Dedifferentiated amniotic fluid mesenchymal stem cell (primary cell): ENCODE results near the gene ZDHHC3.
"Not testable (repeated sequence)": the region's sequence is repeated elsewhere in the genome, so short reads cannot be mapped to it uniquely, and the experiment has no call there.

Experiments
- DNase-seq: peaks from one replicate; pipeline ENCODE4 v3.0.0-alpha.2; 2016; ENCODE audit errors: extremely low spot score

The ZDHHC3 gene

GRCh38 chr3:44996556-44996969, 20.6 kb upstream of the ZDHHC3 start:
- DNase-seq, result no peak

GRCh38 chr3:44995142-44995770, 19.3 kb upstream of the ZDHHC3 start:
- DNase-seq, result peak; percentile 51

- peak; percentile 44 for DNase-seq
These were observed 17.7 kb upstream of the ZDHHC3 start for GRCh38 chr3:44993471-44994205.

- DNase-seq, result no peak
These were observed 16.8 kb upstream of the ZDHHC3 start for GRCh38 chr3:44992555-44993470.

- DNase-seq, result no peak
These were observed 15.4 kb upstream of the ZDHHC3 start for GRCh38 chr3:44991326-44991725.

GRCh38 chr3:44989636-44990373, 13.8 kb upstream of the ZDHHC3 start:
- no peak for DNase-seq

GRCh38 chr3:44989141-44989540, 13.2 kb upstream of the ZDHHC3 start:
- DNase-seq, result no peak

- no peak for DNase-seq
These were observed 12.1 kb upstream of the ZDHHC3 start for GRCh38 chr3:44988073-44988472.

- no peak for DNase-seq
These were observed 11.4 kb upstream of the ZDHHC3 start for GRCh38 chr3:44987332-44987731.

GRCh38 chr3:44986330-44986729, 10.4 kb upstream of the ZDHHC3 start:
- DNase-seq, result not testable (repeated sequence)

GRCh38 chr3:44984335-44984734, 8.4 kb upstream of the ZDHHC3 start:
- DNase-seq, result no peak

- no peak for DNase-seq
These were observed 7.5 kb upstream of the ZDHHC3 start for GRCh38 chr3:44983484-44983941.

- DNase-seq, result no peak
These were observed 6.8 kb upstream of the ZDHHC3 start for GRCh38 chr3:44982817-44983216.

- no peak for DNase-seq
These were observed 5.8 kb upstream of the ZDHHC3 start for GRCh38 chr3:44981751-44982150.

GRCh38 chr3:44981220-44981619, 5.2 kb upstream of the ZDHHC3 start:
- DNase-seq, result no peak

GRCh38 chr3:44974416-44974815, 1.6 kb downstream of the ZDHHC3 start:
- no peak for DNase-seq

- DNase-seq, result no peak
These were observed 5.0 kb downstream of the ZDHHC3 start for GRCh38 chr3:44970926-44971490.

GRCh38 chr3:44969828-44970179, 6.2 kb downstream of the ZDHHC3 start:
- no peak for DNase-seq

GRCh38 chr3:44969154-44969827, 6.7 kb downstream of the ZDHHC3 start:
- no peak for DNase-seq

GRCh38 chr3:44968447-44968858, 7.5 kb downstream of the ZDHHC3 start:
- DNase-seq, result no peak

- no peak for DNase-seq
These were observed 9.1 kb downstream of the ZDHHC3 start for GRCh38 chr3:44966795-44967278.
